ENCODE data around the gene ZNF761.

GRCh38 chr19:53389978-53390377, 41.8 kb upstream of the ZNF761 start:
- TF ChIP-seq CTCF (IDR thresholded peaks at IDR 0.05; ENCODE audit: low read length): no peak
- TF ChIP-seq EZH2 (IDR thresholded peaks at IDR 0.05; ENCODE audit: borderline replicate concordance, low read length): no peak
